NOMO-1 treated with DMSO at 0.1 percent for 48 hours (cell line): ENCODE data around the gene IGFBPL1.

Experiments
- DNase-seq: peaks from one replicate; lab custom pipeline; 2025; ENCODE audit not compliant: unreplicated experiment; lab: John Stamatoyannopoulos, UW

IGFBPL1 gene

GRCh38 chr9:38358390-38359296 lies 65.6 kb downstream of the IGFBPL1 start:
- DNase-seq, result no peak

DNA sequence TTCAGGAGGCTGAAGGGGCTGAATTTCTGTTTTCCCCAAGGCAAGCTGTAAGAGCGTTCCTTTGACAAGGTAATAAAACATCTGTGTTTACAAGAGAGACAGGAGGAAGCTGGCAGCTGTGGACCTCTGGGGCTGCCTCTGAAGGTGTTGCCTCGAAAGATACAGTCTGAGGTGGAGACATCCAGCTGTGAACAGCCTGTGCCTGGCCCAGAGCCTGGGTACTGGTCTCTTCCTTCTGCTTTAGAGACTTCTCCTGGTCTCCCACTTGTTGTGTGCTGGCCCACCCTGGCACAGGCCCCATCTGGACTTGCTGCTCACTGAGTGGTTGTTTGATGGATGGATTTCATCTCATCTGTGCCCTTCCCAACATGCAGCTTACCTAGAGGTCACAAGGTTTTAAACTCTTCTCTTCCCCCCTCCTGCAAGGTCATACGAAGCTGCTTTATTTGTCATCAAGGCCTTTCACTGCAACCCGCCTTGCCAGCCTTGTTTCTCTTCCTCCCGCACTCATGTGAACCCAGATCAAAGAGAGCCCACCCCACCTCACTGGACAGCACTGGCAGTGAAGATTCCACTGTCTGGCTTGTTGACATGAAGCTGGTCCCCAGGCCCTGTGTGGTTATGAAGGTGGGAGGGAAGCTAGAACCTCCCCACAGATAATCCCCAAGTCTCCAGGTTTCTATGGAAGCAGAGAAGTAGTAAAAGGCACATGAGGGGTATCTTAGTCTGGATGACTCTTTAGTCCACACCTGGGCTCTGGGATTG lies 66.7 kb downstream of the IGFBPL1 start:
- DNase-seq, result no peak

GRCh38 chr9:38356851-38357250 lies 67.4 kb downstream of the IGFBPL1 start:
- DNase-seq, result no peak
